ENCODE results near the gene WASHC4.

The WASHC4 gene

GRCh38 chr12:105214670-105215375, 107.3 kb downstream of the WASHC4 start:
- no peak for DNase-seq

- no peak for DNase-seq
These were observed 110.9 kb downstream of the WASHC4 start for GRCh38 chr12:105218434-105218833.
